ENCODE results near the gene TMEM30A. TPM values are rescaled to one million over a fixed set of nuclear protein-coding genes. Genes with fewer than 3 reads are reported as not detected.

Gene TMEM30A
- total RNA-seq, 1 experiment from 2014 or later = 130 TPM

GRCh38 chr6:75268988-75269354 lies 15.6 kb downstream of the TMEM30A start:
- intact Hi-C loops (cut with micrococcal nuclease; ENCODE audit: unreplicated experiment) (no loop called here), in situ Hi-C loops (cut with HindIII; ENCODE audit: low pct_unique_long_range_greater_than_20kb, low sequenced_read_pairs) (no loop called here)
- Histone ChIP-seq H3K4me3 (ENCODE audit: low read depth in 2 of 2, low read length in 2 of 2) (no peak overlapping the region), H3K27ac (ENCODE audit: low read length) (no peak overlapping the region), H3K27me3 (ENCODE audit: control insufficient read depth, insufficient read depth, low read length) (no peaks in the 10 kb centered on the region), H3K4me1 (ENCODE audit: control insufficient read depth, insufficient read depth, low read length) (peaks cover 13% of the 10 kb centered on the region; the same call in 1 of the 2 replicates), H3K9me3 (ENCODE audit: control insufficient read depth, insufficient read depth, low read depth, low read length) (peaks cover 5% of the 10 kb centered on the region; the same call in 1 of the 2 replicates), H3K36me3 (ENCODE audit: control insufficient read depth, insufficient read depth, low read length) (no peaks in the 10 kb centered on the region)
- BruUV-seq (replicated peaks) = no TSS peak
- TF ChIP-seq TCF7L2 (IDR thresholded peaks at IDR 0.05; ENCODE audit: low read depth, low read length) = no peak
- no peak for TF ChIP-seq POLR2AphosphoS5 (IDR thresholded peaks at IDR 0.05; ENCODE audit: low read depth, low read length)
- no peak for TF ChIP-seq REST (IDR thresholded peaks at IDR 0.05; ENCODE audit: insufficient read depth in 1 of 2, low read depth in 2 of 2, low read length in 1 of 2)
- TF ChIP-seq CTCF (IDR thresholded peaks at IDR 0.05) = no peak
- TF ChIP-seq SIN3A (IDR thresholded peaks at IDR 0.05; ENCODE audit: borderline replicate concordance, insufficient read depth, low read depth, low read length) = no peak
- peak; percentile 22 for ATAC-seq
- CTCF ChIA-PET = no interaction called here
- no peak for DNase-seq (ENCODE audit: low read depth, low spot score)
- POLR2A ChIA-PET = no interaction called here

- in situ Hi-C loops (cut with HindIII; ENCODE audit: low pct_unique_long_range_greater_than_20kb, low sequenced_read_pairs) (no loop called here), intact Hi-C loops (cut with micrococcal nuclease; ENCODE audit: unreplicated experiment) (no loop called here)
- H3K27me3 ChIP-seq (ENCODE audit: control insufficient read depth, insufficient read depth, low read length) = no peaks in the 10 kb centered on the region
- DNase-seq (ENCODE audit: low read depth, low spot score) = no peak
- ChIA-PET POLR2A (no interaction called here), CTCF (interaction anchor here (1.1 to 1.7 kb wide), 2 partner anchors 259 to 278 kb away, joined by 3 to 7 read pairs; no protein-coding TSS in a partner anchor)
- H3K9me3 ChIP-seq (ENCODE audit: control insufficient read depth, insufficient read depth, low read depth, low read length) = peaks cover 5% of the 10 kb centered on the region; the same call in 1 of the 2 replicates
- H3K4me3 ChIP-seq (ENCODE audit: low read depth in 2 of 2, low read length in 2 of 2) = no peak overlapping the region
- H3K27ac ChIP-seq (ENCODE audit: low read length) = no peak overlapping the region; the same call in 1 of the 2 replicates
- no peak for TF ChIP-seq SIN3A (IDR thresholded peaks at IDR 0.05; ENCODE audit: borderline replicate concordance, insufficient read depth, low read depth, low read length)
- no peak for TF ChIP-seq TCF7L2 (IDR thresholded peaks at IDR 0.05; ENCODE audit: low read depth, low read length)
- TF ChIP-seq REST (IDR thresholded peaks at IDR 0.05; ENCODE audit: insufficient read depth in 1 of 2, low read depth in 2 of 2, low read length in 1 of 2) = no peak
- TF ChIP-seq CTCF (IDR thresholded peaks at IDR 0.05) = no peak
- TF ChIP-seq POLR2AphosphoS5 (IDR thresholded peaks at IDR 0.05; ENCODE audit: low read depth, low read length) = no peak
- ATAC-seq = peak; percentile 73
- H3K4me1 ChIP-seq (ENCODE audit: control insufficient read depth, insufficient read depth, low read length) = peaks cover 13% of the 10 kb centered on the region; the same call in 1 of the 2 replicates
- BruUV-seq (replicated peaks) = no TSS peak
- no peaks in the 10 kb centered on the region for H3K36me3 ChIP-seq (ENCODE audit: control insufficient read depth, insufficient read depth, low read length)
These were observed 16.2 kb downstream of the TMEM30A start for GRCh38 chr6:75268121-75268987.
